HEK293 (cell line): Measurements from ENCODE around the gene CHST8.

Experiments
- CTCF ChIA-PET: fragments of 350-600 bp; formaldehyde crosslinking; extraction: SDS; loops from one replicate; lab custom pipeline; 2021; ENCODE audit warnings: antibody characterized with exemption; lab: Yijun Ruan, JAX
- POLR2A ChIA-PET: fragments of 300-600 bp; formaldehyde crosslinking; extraction: SDS; loops from one replicate; lab custom pipeline; 2020; ENCODE audit warnings: antibody characterized with exemption, inconsistent platforms; lab: Yijun Ruan, JAX
- H3K27ac ChIP-seq: fragments of 200-500 bp; sonication (Bioruptor generic); 2 replicates; pipeline ENCODE4 v1.5.1; 2014; ENCODE audit warnings: low read depth, low read length, control low read depth, inconsistent platforms; ENCODE audit errors: extremely low read depth
- H3K36me3 ChIP-seq, 2 experiments: fragments of 200-500 bp in 1 of 2; sonication (Bioruptor generic) in 1 of 2; 1 replicate in 1 of 2; 2 replicates in 1 of 2; pipeline ENCODE4 v1.5.1; 2014 to 2017; ENCODE audit warnings: inconsistent platforms in 2 of 2, low read length in 2 of 2; ENCODE audit not compliant: control insufficient read depth in 2 of 2, insufficient read depth in 1 of 2
- H3K4me1 ChIP-seq: fragments of 200-500 bp; sonication (Bioruptor generic); 2 replicates; pipeline ENCODE4 v1.5.1; 2014; ENCODE audit warnings: mild to moderate bottlenecking, low read length, inconsistent platforms; ENCODE audit not compliant: control insufficient read depth, insufficient read depth
- H3K4me3 ChIP-seq: 2 replicates; pipeline ENCODE4 v1.5.1; 2011; ENCODE audit warnings: low read depth, mild to moderate bottlenecking, control low read depth, low read length, moderate library complexity
- H3K9me3 ChIP-seq: fragments of 200-500 bp; sonication (Bioruptor generic); 2 replicates; pipeline ENCODE4 v1.5.1; 2014; ENCODE audit warnings: low read depth, low read length, inconsistent platforms; ENCODE audit not compliant: control insufficient read depth, insufficient read depth
- EGR2 ChIP-seq: fragments of 450-650 bp; formaldehyde crosslinking; IDR thresholded peaks from 2 replicates; pipeline ENCODE4 v1.5.1; 2016; ENCODE audit warnings: low read depth, missing biosample characterization, missing genetic modification characterization
- SALL2 ChIP-seq: fragments of 450-650 bp; formaldehyde crosslinking; IDR thresholded peaks from 2 replicates; pipeline ENCODE4 v1.5.0; 2017; ENCODE audit warnings: missing biosample characterization, mild to moderate bottlenecking, missing genetic modification characterization, borderline replicate concordance
- TCF7L2 ChIP-seq: IDR thresholded peaks from 2 replicates; pipeline ENCODE4 v1.6.1; 2011; ENCODE audit warnings: low read depth, mild to moderate bottlenecking, inconsistent platforms, low read length, moderate library complexity, borderline replicate concordance
- ZBTB8A ChIP-seq: fragments of 450-650 bp; formaldehyde crosslinking; IDR thresholded peaks from 2 replicates; pipeline ENCODE4 v1.5.1; 2016; ENCODE audit warnings: missing biosample characterization, missing genetic modification characterization
- ZFP3 ChIP-seq: fragments of 450-650 bp; formaldehyde crosslinking; IDR thresholded peaks from 2 replicates; pipeline ENCODE4 v1.5.1; 2016; ENCODE audit warnings: low read depth, missing biosample characterization, missing genetic modification characterization
- ZFP41 ChIP-seq: fragments of 450-650 bp; formaldehyde crosslinking; IDR thresholded peaks from 2 replicates; pipeline ENCODE4 v1.5.1; 2016; ENCODE audit warnings: missing biosample characterization, missing genetic modification characterization, borderline replicate concordance
- ZNF19 ChIP-seq: fragments of 450-650 bp; formaldehyde crosslinking; IDR thresholded peaks from 2 replicates; pipeline ENCODE4; 2016; ENCODE audit warnings: missing biosample characterization, missing genetic modification characterization, low read depth
- ZNF37A ChIP-seq: fragments of 450-650 bp; IDR thresholded peaks from 2 replicates; pipeline ENCODE4 v1.5.1; 2018; ENCODE audit warnings: missing biosample characterization, missing genetic modification characterization
- ZNF600 ChIP-seq: fragments of 450-650 bp; formaldehyde crosslinking; IDR thresholded peaks from 2 replicates; pipeline ENCODE4 v1.5.1; 2016; ENCODE audit warnings: missing biosample characterization, missing genetic modification characterization
- TF ChIP-seq, protein P1 (sequence below): fragments of 450-650 bp; formaldehyde crosslinking; IDR thresholded peaks from 2 replicates; pipeline ENCODE4 v1.5.1; 2016; ENCODE audit warnings: missing biosample characterization, missing genetic modification characterization
- TF ChIP-seq, protein P2 (sequence below): fragments of 450-650 bp; IDR thresholded peaks from 2 replicates; pipeline ENCODE4 v1.5.1; 2018; ENCODE audit warnings: missing biosample characterization, missing genetic modification characterization
- TF ChIP-seq, protein P3 (sequence below): fragments of 450-650 bp; formaldehyde crosslinking; IDR thresholded peaks from 2 replicates; pipeline ENCODE4 v1.5.1; 2016; ENCODE audit warnings: missing biosample characterization, missing genetic modification characterization
- TF ChIP-seq, protein P4 (sequence below): fragments of 450-650 bp; formaldehyde crosslinking; IDR thresholded peaks from 2 replicates; pipeline ENCODE4 v1.5.1; 2016; ENCODE audit warnings: missing biosample characterization, missing genetic modification characterization
- TF ChIP-seq, protein P5 (sequence below): fragments of 450-650 bp; formaldehyde crosslinking; IDR thresholded peaks from 2 replicates; pipeline ENCODE4 v1.5.1; 2017; ENCODE audit warnings: missing biosample characterization, missing genetic modification characterization
- TF ChIP-seq, protein P6 (sequence below): sonication (generic); formaldehyde crosslinking; IDR thresholded peaks from 2 replicates; pipeline ENCODE4 v1.8.1; 2022; ENCODE audit warnings: mild to moderate bottlenecking, moderate library complexity, missing genetic modification reagents
- TF ChIP-seq, protein P7 (sequence below): fragments of 450-650 bp; formaldehyde crosslinking; IDR thresholded peaks from 2 replicates; pipeline ENCODE4 v1.5.1; 2016; ENCODE audit warnings: missing biosample characterization, missing genetic modification characterization
- TF ChIP-seq, protein P8 (sequence below): fragments of 450-650 bp; formaldehyde crosslinking; IDR thresholded peaks from 2 replicates; pipeline ENCODE4 v1.5.1; 2016; ENCODE audit warnings: missing biosample characterization, missing genetic modification characterization
- TF ChIP-seq, protein P9 (sequence below): fragments of 450-650 bp; formaldehyde crosslinking; IDR thresholded peaks from 2 replicates; pipeline ENCODE4 v1.5.1; 2017; ENCODE audit warnings: missing biosample characterization, missing genetic modification characterization

Gene CHST8

DNA sequence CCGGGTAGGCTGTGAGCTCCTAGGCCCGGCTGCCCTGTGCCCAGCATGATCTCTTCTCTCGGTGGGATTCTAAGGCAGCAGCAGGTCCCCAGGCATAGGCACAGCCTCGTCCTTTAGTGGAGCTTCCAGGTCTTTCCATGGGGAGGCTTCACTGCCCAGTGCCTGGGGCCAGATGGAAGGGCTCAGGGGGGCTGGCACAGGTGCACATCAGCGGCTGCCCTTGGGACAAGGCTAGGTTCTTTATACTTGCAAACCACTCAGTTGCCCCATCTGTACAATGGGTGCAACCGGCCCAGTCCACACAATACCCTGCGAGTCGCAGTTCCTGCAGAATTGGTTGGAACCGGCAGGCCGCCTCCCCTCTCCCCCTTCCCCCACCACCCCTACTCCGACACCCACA, 189.1 kb downstream of the CHST8 start:
- TF ChIP-seq, protein P1, sequence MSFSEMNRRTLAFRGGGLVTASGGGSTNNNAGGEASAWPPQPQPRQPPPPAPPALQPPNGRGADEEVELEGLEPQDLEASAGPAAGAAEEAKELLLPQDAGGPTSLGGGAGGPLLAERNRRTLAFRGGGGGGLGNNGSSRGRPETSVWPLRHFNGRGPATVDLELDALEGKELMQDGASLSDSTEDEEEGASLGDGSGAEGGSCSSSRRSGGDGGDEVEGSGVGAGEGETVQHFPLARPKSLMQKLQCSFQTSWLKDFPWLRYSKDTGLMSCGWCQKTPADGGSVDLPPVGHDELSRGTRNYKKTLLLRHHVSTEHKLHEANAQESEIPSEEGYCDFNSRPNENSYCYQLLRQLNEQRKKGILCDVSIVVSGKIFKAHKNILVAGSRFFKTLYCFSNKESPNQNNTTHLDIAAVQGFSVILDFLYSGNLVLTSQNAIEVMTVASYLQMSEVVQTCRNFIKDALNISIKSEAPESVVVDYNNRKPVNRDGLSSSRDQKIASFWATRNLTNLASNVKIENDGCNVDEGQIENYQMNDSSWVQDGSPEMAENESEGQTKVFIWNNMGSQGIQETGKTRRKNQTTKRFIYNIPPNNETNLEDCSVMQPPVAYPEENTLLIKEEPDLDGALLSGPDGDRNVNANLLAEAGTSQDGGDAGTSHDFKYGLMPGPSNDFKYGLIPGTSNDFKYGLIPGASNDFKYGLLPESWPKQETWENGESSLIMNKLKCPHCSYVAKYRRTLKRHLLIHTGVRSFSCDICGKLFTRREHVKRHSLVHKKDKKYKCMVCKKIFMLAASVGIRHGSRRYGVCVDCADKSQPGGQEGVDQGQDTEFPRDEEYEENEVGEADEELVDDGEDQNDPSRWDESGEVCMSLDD, result no peak
- TF ChIP-seq ZNF600 (tag by site-specific recombination) (no peak), ZNF19 (no peak), ZFP3 (tag by site-specific recombination) (no peak), ZNF37A (tag by site-specific recombination) (no peak), TCF7L2 (no peak)
- TF ChIP-seq, protein P2, sequence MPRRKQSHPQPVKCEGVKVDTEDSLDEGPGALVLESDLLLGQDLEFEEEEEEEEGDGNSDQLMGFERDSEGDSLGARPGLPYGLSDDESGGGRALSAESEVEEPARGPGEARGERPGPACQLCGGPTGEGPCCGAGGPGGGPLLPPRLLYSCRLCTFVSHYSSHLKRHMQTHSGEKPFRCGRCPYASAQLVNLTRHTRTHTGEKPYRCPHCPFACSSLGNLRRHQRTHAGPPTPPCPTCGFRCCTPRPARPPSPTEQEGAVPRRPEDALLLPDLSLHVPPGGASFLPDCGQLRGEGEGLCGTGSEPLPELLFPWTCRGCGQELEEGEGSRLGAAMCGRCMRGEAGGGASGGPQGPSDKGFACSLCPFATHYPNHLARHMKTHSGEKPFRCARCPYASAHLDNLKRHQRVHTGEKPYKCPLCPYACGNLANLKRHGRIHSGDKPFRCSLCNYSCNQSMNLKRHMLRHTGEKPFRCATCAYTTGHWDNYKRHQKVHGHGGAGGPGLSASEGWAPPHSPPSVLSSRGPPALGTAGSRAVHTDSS (tag by site-specific recombination), result no peak
- TF ChIP-seq, protein P3, sequence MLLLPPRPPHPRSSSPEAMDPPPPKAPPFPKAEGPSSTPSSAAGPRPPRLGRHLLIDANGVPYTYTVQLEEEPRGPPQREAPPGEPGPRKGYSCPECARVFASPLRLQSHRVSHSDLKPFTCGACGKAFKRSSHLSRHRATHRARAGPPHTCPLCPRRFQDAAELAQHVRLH (tag by site-specific recombination), result no peak
- TF ChIP-seq, protein P4, sequence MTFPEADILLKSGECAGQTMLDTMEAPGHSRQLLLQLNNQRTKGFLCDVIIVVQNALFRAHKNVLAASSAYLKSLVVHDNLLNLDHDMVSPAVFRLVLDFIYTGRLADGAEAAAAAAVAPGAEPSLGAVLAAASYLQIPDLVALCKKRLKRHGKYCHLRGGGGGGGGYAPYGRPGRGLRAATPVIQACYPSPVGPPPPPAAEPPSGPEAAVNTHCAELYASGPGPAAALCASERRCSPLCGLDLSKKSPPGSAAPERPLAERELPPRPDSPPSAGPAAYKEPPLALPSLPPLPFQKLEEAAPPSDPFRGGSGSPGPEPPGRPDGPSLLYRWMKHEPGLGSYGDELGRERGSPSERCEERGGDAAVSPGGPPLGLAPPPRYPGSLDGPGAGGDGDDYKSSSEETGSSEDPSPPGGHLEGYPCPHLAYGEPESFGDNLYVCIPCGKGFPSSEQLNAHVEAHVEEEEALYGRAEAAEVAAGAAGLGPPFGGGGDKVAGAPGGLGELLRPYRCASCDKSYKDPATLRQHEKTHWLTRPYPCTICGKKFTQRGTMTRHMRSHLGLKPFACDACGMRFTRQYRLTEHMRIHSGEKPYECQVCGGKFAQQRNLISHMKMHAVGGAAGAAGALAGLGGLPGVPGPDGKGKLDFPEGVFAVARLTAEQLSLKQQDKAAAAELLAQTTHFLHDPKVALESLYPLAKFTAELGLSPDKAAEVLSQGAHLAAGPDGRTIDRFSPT (tag by site-specific recombination), result no peak
- H3K4me3 ChIP-seq, result no peak overlapping the region
- POLR2A ChIA-PET, result interaction anchor here (0.9 to 1.2 kb wide), 2 partner anchors 9 to 14 kb away, joined by 3 to 4 read pairs; partner anchors contain the start of gene KCTD15
- peaks cover 65 to 66% of the 10 kb centered on the region in 2 experiments for H3K36me3 ChIP-seq
- no peak overlapping the region for H3K27ac ChIP-seq
- H3K4me1 ChIP-seq, result peaks cover 6% of the 10 kb centered on the region; the same call in 1 of the 2 replicates
- no peaks in the 10 kb centered on the region for H3K9me3 ChIP-seq
- CTCF ChIA-PET, result interaction anchor here (0.7 kb wide), 1 partner anchor 33 kb away, joined by 3 read pairs; no protein-coding TSS in a partner anchor

DNA sequence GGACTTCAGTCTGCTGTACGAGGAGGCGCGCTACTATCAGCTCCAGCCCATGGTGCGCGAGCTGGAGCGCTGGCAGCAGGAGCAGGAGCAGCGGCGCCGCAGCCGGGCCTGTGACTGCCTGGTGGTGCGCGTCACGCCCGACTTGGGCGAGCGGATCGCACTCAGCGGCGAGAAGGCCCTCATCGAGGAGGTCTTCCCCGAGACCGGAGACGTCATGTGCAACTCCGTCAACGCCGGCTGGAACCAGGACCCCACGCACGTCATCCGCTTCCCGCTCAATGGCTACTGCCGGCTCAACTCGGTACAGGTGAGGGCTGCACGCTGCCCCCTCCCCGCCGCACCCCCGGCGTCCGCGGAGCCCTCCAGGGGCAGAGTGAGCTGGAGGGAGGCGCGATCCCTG, 189.5 kb downstream of the CHST8 start:
- Histone ChIP-seq H3K4me3 (no peak overlapping the region), H3K4me1 (peaks cover 6% of the 10 kb centered on the region; the same call in 1 of the 2 replicates), H3K36me3 (peaks cover 61 to 62% of the 10 kb centered on the region in 2 experiments)
- TF ChIP-seq, protein P5, sequence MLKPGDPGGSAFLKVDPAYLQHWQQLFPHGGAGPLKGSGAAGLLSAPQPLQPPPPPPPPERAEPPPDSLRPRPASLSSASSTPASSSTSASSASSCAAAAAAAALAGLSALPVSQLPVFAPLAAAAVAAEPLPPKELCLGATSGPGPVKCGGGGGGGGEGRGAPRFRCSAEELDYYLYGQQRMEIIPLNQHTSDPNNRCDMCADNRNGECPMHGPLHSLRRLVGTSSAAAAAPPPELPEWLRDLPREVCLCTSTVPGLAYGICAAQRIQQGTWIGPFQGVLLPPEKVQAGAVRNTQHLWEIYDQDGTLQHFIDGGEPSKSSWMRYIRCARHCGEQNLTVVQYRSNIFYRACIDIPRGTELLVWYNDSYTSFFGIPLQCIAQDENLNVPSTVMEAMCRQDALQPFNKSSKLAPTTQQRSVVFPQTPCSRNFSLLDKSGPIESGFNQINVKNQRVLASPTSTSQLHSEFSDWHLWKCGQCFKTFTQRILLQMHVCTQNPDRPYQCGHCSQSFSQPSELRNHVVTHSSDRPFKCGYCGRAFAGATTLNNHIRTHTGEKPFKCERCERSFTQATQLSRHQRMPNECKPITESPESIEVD (tag by site-specific recombination), result no peak
- TF ChIP-seq, protein P6, sequence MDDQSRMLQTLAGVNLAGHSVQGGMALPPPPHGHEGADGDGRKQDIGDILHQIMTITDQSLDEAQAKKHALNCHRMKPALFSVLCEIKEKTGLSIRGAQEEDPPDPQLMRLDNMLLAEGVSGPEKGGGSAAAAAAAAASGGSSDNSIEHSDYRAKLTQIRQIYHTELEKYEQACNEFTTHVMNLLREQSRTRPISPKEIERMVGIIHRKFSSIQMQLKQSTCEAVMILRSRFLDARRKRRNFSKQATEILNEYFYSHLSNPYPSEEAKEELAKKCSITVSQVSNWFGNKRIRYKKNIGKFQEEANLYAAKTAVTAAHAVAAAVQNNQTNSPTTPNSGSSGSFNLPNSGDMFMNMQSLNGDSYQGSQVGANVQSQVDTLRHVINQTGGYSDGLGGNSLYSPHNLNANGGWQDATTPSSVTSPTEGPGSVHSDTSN (CRISPR knock-in tag), result no peak
- no peak for TF ChIP-seq ZFP41
- no peak for TF ChIP-seq ZBTB8A (tag by site-specific recombination)
- TF ChIP-seq, protein P7, sequence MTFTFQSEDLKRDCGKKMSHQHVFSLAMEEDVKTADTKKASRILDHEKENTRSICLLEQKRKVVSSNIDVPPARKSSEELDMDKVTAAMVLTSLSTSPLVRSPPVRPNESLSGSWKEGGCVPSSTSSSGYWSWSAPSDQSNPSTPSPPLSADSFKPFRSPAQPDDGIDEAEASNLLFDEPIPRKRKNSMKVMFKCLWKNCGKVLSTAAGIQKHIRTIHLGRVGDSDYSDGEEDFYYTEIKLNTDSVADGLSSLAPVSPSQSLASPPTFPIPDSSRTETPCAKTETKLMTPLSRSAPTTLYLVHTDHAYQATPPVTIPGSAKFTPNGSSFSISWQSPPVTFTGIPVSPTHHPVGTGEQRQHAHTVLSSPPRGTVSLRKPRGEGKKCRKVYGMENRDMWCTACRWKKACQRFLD, result no peak
- TF ChIP-seq, protein P8, sequence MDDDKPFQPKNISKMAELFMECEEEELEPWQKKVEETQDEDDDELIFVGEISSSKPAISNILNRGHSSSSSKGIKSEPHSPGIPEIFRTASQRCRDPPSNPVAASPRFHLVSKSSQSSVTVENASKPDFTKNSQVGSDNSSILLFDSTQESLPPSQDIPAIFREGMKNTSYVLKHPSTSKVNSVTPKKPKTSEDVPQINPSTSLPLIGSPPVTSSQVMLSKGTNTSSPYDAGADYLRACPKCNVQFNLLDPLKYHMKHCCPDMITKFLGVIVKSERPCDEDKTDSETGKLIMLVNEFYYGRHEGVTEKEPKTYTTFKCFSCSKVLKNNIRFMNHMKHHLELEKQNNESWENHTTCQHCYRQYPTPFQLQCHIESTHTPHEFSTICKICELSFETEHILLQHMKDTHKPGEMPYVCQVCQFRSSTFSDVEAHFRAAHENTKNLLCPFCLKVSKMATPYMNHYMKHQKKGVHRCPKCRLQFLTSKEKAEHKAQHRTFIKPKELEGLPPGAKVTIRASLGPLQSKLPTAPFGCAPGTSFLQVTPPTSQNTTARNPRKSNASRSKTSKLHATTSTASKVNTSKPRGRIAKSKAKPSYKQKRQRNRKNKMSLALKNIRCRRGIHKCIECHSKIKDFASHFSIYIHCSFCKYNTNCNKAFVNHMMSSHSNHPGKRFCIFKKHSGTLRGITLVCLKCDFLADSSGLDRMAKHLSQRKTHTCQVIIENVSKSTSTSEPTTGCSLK (tag by site-specific recombination), result no peak
- no peak for TF ChIP-seq SALL2 (tag by site-specific recombination)
- TF ChIP-seq, protein P9, sequence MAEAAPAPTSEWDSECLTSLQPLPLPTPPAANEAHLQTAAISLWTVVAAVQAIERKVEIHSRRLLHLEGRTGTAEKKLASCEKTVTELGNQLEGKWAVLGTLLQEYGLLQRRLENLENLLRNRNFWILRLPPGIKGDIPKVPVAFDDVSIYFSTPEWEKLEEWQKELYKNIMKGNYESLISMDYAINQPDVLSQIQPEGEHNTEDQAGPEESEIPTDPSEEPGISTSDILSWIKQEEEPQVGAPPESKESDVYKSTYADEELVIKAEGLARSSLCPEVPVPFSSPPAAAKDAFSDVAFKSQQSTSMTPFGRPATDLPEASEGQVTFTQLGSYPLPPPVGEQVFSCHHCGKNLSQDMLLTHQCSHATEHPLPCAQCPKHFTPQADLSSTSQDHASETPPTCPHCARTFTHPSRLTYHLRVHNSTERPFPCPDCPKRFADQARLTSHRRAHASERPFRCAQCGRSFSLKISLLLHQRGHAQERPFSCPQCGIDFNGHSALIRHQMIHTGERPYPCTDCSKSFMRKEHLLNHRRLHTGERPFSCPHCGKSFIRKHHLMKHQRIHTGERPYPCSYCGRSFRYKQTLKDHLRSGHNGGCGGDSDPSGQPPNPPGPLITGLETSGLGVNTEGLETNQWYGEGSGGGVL (tag by site-specific recombination), result no peak
- no peak for TF ChIP-seq EGR2

More for the DNA sequence above, 189.5 kb downstream of the CHST8 start:
- ChIA-PET CTCF (interaction anchor here (0.6 to 1.5 kb wide), 2 partner anchors 20 to 67 kb away, joined by 3 to 4 read pairs; no protein-coding TSS in a partner anchor), POLR2A (interaction anchor here (0.9 kb wide), 1 partner anchor 15 kb away, joined by 4 read pairs; the partner anchor contains the start of gene KCTD15)
- no peaks in the 10 kb centered on the region for H3K9me3 ChIP-seq
- H3K27ac ChIP-seq, result no peak overlapping the region
